Large intestine (tissue), 3 donors: ENCODE measurements around the gene GNAL. TPM values are rescaled to one million over a fixed set of nuclear protein-coding genes. Genes with fewer than 3 reads are reported as not detected.
"Not testable (repeated sequence)": the region's sequence is repeated elsewhere in the genome, so short reads cannot be mapped to it uniquely, and the experiment has no call there.

ENCODE experiments used
- DNase-seq, 2 donors: peaks; one replicate each; pipeline versions ENCODE4 v3.0.0 to v3.0.0-alpha.2; 2013
- H3K27ac ChIP-seq: one replicate; pipeline ENCODE4 v1.5.1; 2013; ENCODE audit warnings: low read length
- H3K27me3 ChIP-seq: 2 replicates; pipeline ENCODE4 v1.6.1; 2013; ENCODE audit warnings: low read length; ENCODE audit not compliant: control insufficient read depth, insufficient read depth
- H3K36me3 ChIP-seq: 2 replicates; pipeline ENCODE4 v1.6.1; 2013; ENCODE audit warnings: low read length; ENCODE audit not compliant: control insufficient read depth, insufficient read depth
- H3K4me1 ChIP-seq: one replicate; pipeline ENCODE4 v1.6.1; 2013; ENCODE audit warnings: low read length; ENCODE audit not compliant: control insufficient read depth, insufficient read depth
- H3K4me3 ChIP-seq: one replicate; pipeline ENCODE4 v1.5.1; 2013; ENCODE audit warnings: low read length
- H3K9me3 ChIP-seq: one replicate; pipeline ENCODE4 v1.6.1; 2013; ENCODE audit warnings: mild to moderate bottlenecking, low read depth, low read length, moderate library complexity; ENCODE audit not compliant: control insufficient read depth
- WGBS: methylation state at CpG from one replicate; pipeline ENCODE4 v1.1.5; 2013; ENCODE audit warnings: low lambda C conversion rate; ENCODE audit not compliant: insufficient coverage; 5-methylcytosine and 5-hydroxymethylcytosine counted together
- polyA plus RNA-seq: library from polyadenylated mRNA; unstranded; fragments of 120-200 nt; gene quantifications from one replicate; pipeline ENCODE4 v1.2.1, GENCODE V29; 2013

The GNAL gene
- polyA plus RNA-seq, 1 donor = 4.4 TPM

DNA sequence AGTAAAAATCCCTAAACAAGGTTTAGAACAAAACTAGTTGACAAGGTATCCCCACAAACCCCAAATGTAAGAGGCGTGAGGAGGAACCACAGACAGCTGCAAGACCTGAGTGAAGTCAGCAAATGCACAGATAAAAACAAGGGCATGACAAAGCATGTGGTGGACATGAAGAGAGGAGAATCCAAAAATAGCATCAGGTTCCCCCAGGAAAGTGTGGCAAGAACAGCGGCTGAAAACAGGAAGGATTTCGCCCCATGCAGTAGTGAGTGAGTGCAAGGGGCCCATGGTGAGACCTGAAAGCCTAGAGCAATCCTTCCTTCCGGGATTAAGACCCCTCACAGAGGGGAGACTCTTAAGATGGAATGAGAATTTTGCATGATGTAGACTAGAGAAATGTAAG, 227.8 kb downstream of the GNAL start:
- H3K4me1 ChIP-seq, H3K27me3 ChIP-seq, H3K27ac ChIP-seq, H3K36me3 ChIP-seq, DNase-seq, H3K9me3 ChIP-seq, H3K4me3 ChIP-seq: not testable (repeated sequence)
- WGBS = no CpG with 5 or more reads among the region's 4 CpGs

DNA sequence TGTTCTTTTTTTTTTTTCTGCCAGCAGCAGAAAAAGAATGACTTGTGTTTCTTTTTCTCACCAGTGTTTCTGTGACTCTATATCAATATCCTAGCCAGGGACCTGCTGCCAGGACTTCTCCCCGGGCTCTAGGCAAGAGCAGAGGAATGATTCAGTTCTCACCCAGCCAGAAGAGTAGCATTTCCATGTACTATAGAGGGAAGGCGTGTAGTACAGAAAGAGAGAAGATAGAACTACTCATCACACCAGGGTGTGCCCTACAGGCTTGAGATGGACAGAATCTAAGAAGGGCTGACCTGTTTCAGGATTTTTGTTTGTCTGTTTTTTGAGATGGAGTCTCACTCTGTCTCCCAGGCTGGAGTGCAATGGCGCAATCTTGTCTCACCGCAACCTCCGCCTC, 230.5 kb downstream of the GNAL start:
- H3K36me3 ChIP-seq, H3K27me3 ChIP-seq, H3K27ac ChIP-seq, H3K4me3 ChIP-seq, H3K4me1 ChIP-seq, DNase-seq, H3K9me3 ChIP-seq: not testable (repeated sequence)
- WGBS = no CpG with 5 or more reads among the region's 5 CpGs

DNA sequence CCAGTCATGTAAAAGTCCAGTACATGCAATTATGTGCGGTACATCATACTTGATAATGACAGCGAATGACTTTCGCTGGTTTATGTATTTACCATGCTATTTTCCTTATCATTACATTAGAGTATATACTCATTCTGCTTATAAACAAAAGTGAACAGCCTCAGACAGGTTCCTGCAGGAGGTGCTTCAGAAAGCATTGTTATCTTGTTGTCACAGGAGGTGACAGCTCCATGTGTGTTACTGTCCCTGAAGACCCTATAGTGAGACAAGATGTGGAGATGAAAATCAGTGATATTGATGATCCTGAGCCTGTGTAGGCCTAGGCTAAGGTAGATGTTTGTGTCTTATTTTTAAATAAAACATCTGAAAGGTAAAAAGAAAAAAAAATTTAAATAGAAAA, 234.4 kb downstream of the GNAL start:
- no peaks in the 10 kb centered on the region for H3K27me3 ChIP-seq
- H3K9me3 ChIP-seq = no peaks in the 10 kb centered on the region
- H3K27ac ChIP-seq = no peak overlapping the region
- H3K4me3 ChIP-seq = no peak overlapping the region
- no peaks in the 10 kb centered on the region for H3K36me3 ChIP-seq
- DNase-seq = no peak
- no peaks in the 10 kb centered on the region for H3K4me1 ChIP-seq
- WGBS = no CpG with 5 or more reads among the region's 3 CpGs

GRCh38 chr18:11925800-11926481, 236.9 kb downstream of the GNAL start:
- Histone ChIP-seq H3K4me1 (no peaks in the 10 kb centered on the region), H3K27ac (no peak overlapping the region), H3K27me3 (no peaks in the 10 kb centered on the region), H3K9me3 (no peaks in the 10 kb centered on the region), H3K4me3 (no peak overlapping the region), H3K36me3 (no peaks in the 10 kb centered on the region)
- WGBS = 91% methylated on average over 3 of the region's 12 CpGs
- DNase-seq = no peak

DNA sequence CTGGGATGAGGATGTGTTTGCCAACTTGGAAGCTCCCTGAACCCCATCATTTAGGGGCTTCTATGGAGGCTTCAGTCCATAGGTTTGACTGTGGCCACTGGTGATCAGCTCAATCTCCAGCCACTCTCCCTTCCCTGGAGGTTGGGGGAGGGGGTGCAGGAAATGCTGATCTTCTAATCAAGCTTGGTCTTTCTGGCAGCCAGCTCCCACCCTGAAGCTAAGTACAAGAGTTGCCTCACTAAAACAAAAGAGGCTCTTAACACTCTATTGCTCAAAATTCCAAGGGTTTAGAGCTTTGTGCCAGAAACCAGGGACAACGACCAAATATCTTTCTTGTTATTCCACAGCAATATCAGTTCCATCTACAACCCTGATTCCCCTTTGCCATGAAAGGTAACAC, 238.4 kb downstream of the GNAL start:
- H3K4me3 ChIP-seq = no peak overlapping the region
- no peaks in the 10 kb centered on the region for H3K27me3 ChIP-seq
- WGBS = no CpG with 5 or more reads among the region's 1 CpG
- H3K4me1 ChIP-seq = no peaks in the 10 kb centered on the region
- no peak for DNase-seq
- no peaks in the 10 kb centered on the region for H3K9me3 ChIP-seq
- no peaks in the 10 kb centered on the region for H3K36me3 ChIP-seq
- H3K27ac ChIP-seq = no peak overlapping the region

DNA sequence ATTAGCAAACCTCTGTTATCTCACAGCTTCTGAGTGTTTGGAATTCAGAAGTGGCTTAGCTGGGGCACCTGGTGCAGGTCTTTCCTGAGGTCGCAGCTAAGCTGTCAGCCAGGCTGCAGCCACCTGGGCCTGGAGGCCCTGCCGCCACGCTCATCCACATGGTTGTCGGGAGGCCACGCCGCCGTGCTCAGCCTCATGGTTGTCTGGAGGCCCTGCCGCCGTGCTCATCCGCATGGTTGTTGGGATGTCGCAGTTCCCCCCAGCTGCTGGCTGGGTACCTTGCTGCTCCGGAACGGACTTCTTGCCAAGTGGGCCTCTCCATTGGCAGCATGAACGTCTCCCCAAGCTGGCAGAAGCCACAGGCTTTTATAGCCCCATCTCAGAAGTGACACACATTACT, 243.3 kb downstream of the GNAL start:
- DNase-seq = no peak
- Histone ChIP-seq H3K27me3 (no peaks in the 10 kb centered on the region), H3K36me3 (no peaks in the 10 kb centered on the region), H3K4me3 (no peak overlapping the region), H3K27ac (no peak overlapping the region), H3K4me1 (no peaks in the 10 kb centered on the region), H3K9me3 (no peaks in the 10 kb centered on the region)
- WGBS = no CpG with 5 or more reads among the region's 14 CpGs

Other genes with a start within 250 kb of the GNAL start
- not detected for gene SLC35G4, start 79.7 kb upstream of the GNAL start, polyA plus RNA-seq
- gene CHMP1B, start 162.1 kb downstream of the GNAL start, polyA plus RNA-seq = 48.2 TPM
- 37.3 TPM for gene MPPE1, start 219.1 kb downstream of the GNAL start, polyA plus RNA-seq